SU-DHL-6 (cell line): ENCODE data around the gene AFF2.

ENCODE experiments used
- EZH2phosphoT487 ChIP-seq: fragments of 200-600 bp; sonication (generic), shearing (Covaris generic); conservative IDR thresholded peaks from 2 replicates; pipeline ENCODE4 v1.6.1; 2018; ENCODE audit warnings: mild to moderate bottlenecking, antibody characterized with exemption, low read length, moderate library complexity, mixed read lengths
- TF ChIP-seq, protein P1 (sequence below): fragments of 200-600 bp; sonication (generic); IDR thresholded peaks from one replicate; pipeline ENCODE4 v1.5.1; 2017; ENCODE audit warnings: antibody characterized with exemption, mild to moderate bottlenecking, low read length, moderate library complexity; ENCODE audit not compliant: insufficient read depth, poor library complexity, severe bottlenecking

DNA sequence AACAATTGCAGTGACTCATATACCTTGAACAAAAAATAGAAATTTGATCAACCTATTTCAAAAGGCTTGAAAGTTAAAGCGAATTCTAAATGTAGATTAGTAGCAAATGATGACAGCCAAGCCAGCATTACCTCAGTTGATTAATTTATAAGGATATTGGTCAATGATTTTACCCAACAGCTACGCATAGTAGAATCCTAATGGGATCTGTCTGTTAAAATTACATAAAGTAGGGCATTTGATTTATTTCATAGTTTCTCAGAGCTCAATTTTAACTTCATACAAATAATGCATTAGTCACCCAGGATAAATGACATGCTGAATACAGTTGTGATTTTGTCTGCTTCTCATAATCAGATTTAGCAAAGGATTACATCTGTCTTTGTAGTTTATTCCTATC, 12.0 kb downstream of the AFF2 start:
- TF ChIP-seq, protein P1, sequence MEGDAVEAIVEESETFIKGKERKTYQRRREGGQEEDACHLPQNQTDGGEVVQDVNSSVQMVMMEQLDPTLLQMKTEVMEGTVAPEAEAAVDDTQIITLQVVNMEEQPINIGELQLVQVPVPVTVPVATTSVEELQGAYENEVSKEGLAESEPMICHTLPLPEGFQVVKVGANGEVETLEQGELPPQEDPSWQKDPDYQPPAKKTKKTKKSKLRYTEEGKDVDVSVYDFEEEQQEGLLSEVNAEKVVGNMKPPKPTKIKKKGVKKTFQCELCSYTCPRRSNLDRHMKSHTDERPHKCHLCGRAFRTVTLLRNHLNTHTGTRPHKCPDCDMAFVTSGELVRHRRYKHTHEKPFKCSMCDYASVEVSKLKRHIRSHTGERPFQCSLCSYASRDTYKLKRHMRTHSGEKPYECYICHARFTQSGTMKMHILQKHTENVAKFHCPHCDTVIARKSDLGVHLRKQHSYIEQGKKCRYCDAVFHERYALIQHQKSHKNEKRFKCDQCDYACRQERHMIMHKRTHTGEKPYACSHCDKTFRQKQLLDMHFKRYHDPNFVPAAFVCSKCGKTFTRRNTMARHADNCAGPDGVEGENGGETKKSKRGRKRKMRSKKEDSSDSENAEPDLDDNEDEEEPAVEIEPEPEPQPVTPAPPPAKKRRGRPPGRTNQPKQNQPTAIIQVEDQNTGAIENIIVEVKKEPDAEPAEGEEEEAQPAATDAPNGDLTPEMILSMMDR = no peak
- TF ChIP-seq EZH2phosphoT487 = no peak
